Right ventricle myocardium superior (tissue), 1 donor: ENCODE results near the gene ZFYVE16. TPM values are rescaled to one million over a fixed set of nuclear protein-coding genes. Genes with fewer than 3 reads are reported as not detected.
"Not testable (repeated sequence)": the region's sequence is repeated elsewhere in the genome, so short reads cannot be mapped to it uniquely, and the experiment has no call there.

ENCODE experiments used
- ATAC-seq: fragments of 200-7000 bp; cut with Tn5 transposase; one replicate; pipeline ENCODE4 v1.9.1; 2020; ENCODE audit warnings: mild to moderate bottlenecking; ENCODE audit not compliant: poor library complexity
- DNase-seq: peaks from one replicate; pipeline ENCODE4 v3.0.0-alpha.2; 2020
- intact Hi-C: fragments of 100-400 bp; cut with DNase I; formaldehyde crosslinking; loops from one replicate; pipeline ENCODE4 v1.11.2; 2022
- total RNA-seq: library from RNA; stranded (reverse); fragmentation: NEBNext Ultra II Directional; extraction: Animal tissue kit (Norgen Biotek cat#: 25700); gene quantifications from one replicate; pipeline ENCODE4 v1.2.1, GENCODE V29; 2021
- donor health status: DM: no; HTN: yes; CAD: no; lungs with severe emphysema.

The ZFYVE16 gene
- total RNA-seq, 1 donor from 2014 or later = 29.6 TPM

GRCh38 chr5:80406980-80407734, 707 bp upstream of the ZFYVE16 start:
- intact Hi-C loops = loop anchor here (10.0 kb wide), 1 partner anchor 312 kb away; no protein-coding TSS in a partner anchor
- ATAC-seq = peak; percentile 45
- peak; percentile 69 for DNase-seq

- ATAC-seq = peak; percentile 76
Measured at GRCh38 chr5:80408484-80409366, 861 bp downstream of the ZFYVE16 start.

GRCh38 chr5:80409367-80409966, 1.6 kb downstream of the ZFYVE16 start:
- DNase-seq = no peak
- intact Hi-C loops = loop anchor here (10.0 kb wide), 1 partner anchor 315 kb away; no protein-coding TSS in a partner anchor
- no peak for ATAC-seq

More at GRCh38 chr5:80408484-80409366, 861 bp downstream of the ZFYVE16 start:
- intact Hi-C loops = loop anchor here (10.0 kb wide), 1 partner anchor 314 kb away; no protein-coding TSS in a partner anchor
- DNase-seq = peak; percentile 78

DNA sequence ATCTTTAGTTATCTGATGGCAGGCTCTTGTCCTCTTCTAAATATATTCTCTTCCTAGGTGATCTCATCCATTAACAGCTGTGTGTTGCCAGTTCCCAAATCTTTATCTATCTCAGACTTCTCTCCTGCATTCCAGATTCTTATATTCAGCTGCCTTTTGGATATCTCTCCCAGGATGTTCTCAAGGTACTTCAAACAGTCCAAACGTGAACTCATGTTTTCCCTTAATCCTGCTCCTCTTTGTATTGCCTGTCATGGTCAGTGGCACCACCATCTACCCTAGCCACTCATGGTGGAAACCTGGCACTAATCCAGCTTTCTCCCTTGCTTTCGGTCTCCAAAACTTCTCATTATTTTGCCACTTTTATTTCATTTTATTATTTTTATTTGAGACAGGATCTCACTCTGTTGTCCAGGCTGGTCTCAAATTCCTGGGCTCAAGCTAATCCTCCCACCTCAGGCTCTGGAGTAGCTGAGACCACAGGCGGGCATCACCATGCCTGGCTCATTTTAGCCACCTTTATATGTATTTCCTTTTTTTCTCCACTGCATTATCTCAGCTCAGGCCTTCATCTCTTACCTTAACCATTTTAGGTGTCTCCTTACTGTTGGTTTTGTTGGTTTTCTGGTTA, 3.8 kb downstream of the ZFYVE16 start:
- ATAC-seq (no peak), DNase-seq (no peak)
- intact Hi-C loops = no loop called here

GRCh38 chr5:80414113-80414512, 6.2 kb downstream of the ZFYVE16 start:
- DNase-seq (no peak), ATAC-seq (no peak)
- intact Hi-C loops = no loop called here

DNA sequence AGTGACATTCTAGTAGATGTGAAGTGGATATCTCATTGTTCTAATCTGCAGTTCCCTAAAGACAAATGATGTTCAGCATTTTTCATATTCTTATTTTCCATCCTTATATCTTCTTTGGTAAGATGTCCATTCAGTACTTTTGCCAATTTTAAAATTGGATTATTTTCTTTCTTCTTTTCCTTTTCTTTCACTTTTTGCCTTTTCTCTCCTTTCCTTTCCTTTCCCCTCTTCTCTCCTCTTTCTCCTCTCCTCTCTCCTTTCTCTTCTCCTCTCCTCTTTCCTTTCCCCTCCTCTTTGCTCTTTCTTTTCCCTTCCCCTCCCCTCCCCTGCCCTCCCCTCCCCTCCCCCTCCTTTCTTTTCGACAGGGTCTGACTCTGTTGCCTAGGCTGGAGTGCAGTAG, 10.1 kb downstream of the ZFYVE16 start:
- intact Hi-C loops = no loop called here
- DNase-seq = no peak
- ATAC-seq = no peak

- ATAC-seq, intact Hi-C loops: not testable (repeated sequence)
Measured at GRCh38 chr5:80424365-80424764, 16.5 kb downstream of the ZFYVE16 start.

DNA sequence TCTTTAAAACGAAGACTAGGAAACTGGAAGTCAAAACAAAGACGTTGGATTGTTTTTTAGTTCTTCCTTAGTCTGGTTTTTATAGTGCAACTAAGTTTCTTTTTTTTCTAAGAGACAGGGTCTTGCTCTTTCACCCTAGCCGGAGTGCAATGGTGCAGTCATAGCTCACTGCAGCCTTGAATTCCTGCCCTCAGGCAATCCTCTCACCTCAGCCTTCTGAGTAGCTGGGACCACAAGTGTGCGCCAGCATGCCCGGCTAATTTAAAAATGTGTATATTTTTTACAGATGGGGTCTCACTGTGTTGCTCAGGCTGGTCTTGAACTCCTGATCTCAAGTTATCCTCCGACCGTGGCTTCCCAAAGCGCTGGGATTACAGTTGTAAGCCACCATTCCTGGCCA, 27.6 kb downstream of the ZFYVE16 start:
- DNase-seq (no peak), ATAC-seq (no peak)
- intact Hi-C loops = no loop called here

More at GRCh38 chr5:80424365-80424764, 16.5 kb downstream of the ZFYVE16 start:
- DNase-seq = not testable (repeated sequence)

- no peak for ATAC-seq
- no peak for DNase-seq
- intact Hi-C loops = no loop called here
Measured at GRCh38 chr5:80437326-80437725, 29.5 kb downstream of the ZFYVE16 start.

DNA sequence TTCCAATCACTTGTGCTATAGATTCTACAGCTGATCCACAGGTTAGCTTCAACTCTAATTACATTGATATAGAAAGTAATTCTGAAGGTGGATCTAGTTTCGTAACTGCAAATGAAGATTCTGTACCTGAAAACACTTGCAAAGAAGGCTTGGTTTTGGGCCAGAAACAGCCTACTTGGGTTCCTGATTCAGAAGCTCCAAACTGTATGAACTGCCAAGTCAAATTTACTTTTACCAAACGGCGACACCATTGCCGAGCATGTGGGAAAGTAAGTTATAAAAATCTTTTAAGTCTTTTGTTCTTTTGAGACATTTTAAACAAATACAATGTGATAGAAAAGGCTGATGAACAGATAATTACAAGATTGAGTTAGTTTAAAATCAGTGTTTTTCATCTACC, 30.9 kb downstream of the ZFYVE16 start:
- no peak for ATAC-seq
- intact Hi-C loops = no loop called here
- DNase-seq = no peak

DNA sequence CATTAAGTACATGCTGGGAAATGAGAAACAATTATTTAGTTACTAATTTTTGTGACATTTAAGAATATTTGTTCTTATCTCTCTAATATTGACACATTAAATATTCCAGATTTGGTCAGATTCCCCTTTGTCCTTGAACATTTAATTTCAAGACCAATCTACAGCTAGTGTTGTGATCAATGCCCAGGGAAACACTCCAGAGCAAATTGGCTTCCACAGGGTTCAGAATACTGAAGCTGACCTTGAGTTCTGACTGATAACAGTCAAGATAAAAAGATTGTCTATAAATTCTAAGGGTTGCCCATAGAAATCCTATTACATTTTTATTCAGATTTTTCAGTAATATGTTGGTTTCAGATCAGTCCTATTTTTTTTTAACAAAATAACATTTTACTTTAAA, 31.3 kb downstream of the ZFYVE16 start:
- ATAC-seq (no peak), DNase-seq (no peak)
- intact Hi-C loops = no loop called here

- intact Hi-C loops = no loop called here
- no peak for DNase-seq
- no peak for ATAC-seq
Measured at GRCh38 chr5:80442742-80443141, 34.9 kb downstream of the ZFYVE16 start.

DNA sequence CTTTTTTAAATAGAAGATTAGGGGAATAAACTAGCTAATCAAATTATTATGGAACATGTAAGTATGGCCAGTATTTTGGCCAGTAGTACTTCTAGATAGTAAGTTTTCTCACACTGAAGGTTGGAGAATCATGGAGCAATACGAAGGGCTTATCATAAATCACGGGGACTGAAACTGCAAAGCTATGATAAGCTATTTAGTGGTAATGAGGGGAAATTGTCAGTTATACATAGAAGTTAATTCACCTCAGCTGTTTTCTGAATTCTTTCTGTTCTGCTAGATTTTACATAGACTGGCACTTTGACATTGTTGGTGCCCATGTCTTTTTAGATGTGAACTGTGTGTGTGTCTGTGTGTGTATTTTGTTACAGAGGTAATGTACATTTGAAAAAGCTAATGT, 45.5 kb downstream of the ZFYVE16 start:
- intact Hi-C loops = no loop called here
- no peak for DNase-seq
- no peak for ATAC-seq

GRCh38 chr5:80463269-80463668, 55.4 kb downstream of the ZFYVE16 start:
- ATAC-seq (no peak), DNase-seq (no peak)
- intact Hi-C loops = no loop called here

DNA sequence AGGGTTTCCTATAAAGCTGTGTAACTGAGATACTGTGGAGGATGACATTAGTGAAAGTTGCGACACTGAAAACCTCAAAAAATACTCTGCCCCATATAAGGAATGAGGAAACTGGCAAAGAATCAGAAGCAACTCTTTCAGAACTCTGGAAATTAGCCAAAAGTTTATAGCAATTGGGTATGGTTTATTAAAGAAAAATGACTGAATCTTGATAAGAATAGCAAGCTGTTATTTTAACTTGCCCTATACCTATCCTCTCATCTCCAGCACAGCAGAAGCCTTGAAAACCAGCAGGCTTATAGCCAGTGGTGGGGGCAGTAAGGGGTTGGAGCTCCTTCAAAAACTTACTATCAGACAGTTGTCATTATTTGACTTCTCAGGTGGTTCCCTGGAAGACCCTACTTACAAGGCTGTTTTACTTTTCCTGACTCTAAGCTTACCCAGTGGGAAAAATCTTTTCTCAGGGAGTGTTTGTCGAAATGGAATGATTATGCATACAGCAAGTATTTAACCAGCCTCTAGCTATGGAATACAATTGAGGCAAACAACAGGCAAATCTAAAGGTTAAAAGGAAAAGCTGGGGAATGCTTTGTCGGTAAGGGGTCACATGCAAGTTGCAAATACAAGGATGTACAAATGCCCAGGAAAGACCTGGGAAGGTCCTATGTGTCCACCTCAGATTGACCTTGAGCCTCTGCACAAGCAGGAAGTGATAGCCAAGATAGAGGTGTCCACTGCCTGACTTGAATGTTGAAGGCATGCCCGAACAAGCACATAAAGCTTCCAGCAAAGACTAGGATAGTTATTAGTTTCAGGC, 59.0 kb downstream of the ZFYVE16 start:
- DNase-seq (no peak), ATAC-seq (peak; percentile 63)
- intact Hi-C loops = no loop called here

GRCh38 chr5:80468131-80468530, 60.3 kb downstream of the ZFYVE16 start:
- intact Hi-C loops = no loop called here
- ATAC-seq (no peak), DNase-seq (no peak)

DNA sequence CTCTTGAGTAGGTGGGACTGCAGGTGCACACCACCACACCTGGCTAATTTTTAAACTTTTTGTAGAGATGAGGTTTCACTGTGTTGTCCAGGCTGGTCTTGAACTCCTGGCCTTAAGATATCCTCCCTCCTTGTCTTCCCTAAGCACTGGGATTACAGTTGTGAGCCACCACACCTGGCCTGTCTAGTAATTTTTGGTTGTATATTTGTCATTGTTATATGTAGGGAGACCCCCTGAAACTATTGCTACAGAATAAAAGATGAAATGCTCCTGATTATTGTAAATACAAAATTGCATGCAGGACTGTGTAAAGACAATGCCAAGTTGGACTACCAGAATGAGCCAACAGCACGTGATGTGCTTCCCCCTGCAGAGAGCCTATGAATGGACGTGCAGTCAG, 62.8 kb downstream of the ZFYVE16 start:
- intact Hi-C loops, DNase-seq, ATAC-seq: not testable (repeated sequence)

DNA sequence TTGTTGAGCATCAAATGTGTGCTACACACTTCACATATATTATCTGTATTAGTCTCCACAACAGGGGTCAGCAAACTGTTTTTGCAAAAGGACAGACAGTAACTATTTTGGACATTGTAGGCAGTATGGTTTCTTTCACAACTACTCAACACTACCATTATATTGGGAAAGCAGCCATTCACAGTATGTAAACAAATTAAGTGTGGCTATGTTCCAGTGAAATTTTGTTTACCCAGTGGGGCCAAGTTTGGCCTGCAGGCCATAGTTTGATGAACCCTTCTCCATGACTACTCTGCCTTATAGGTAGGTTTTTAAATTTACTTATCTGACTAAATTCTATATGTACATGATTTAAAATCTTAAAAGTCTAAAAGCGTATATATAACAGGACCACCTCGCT, 67.1 kb downstream of the ZFYVE16 start:
- no peak for ATAC-seq
- intact Hi-C loops = no loop called here
- DNase-seq = no peak
